NCI-H82 (cell line): Measurements from ENCODE around the gene MMD.
"Not testable (repeated sequence)": the region's sequence is repeated elsewhere in the genome, so short reads cannot be mapped to it uniquely, and the experiment has no call there.

Source experiments
- DNase-seq: peaks from one replicate; lab custom pipeline; 2025; lab: John Stamatoyannopoulos, UW

The MMD gene

GRCh38 chr17:55443904-55444303 is 22.3 kb upstream of the MMD start:
- DNase-seq: no peak

GRCh38 chr17:55442953-55443683 is 21.5 kb upstream of the MMD start:
- DNase-seq: no peak

- DNase-seq: peak; percentile 55
These were observed 20.8 kb upstream of the MMD start for GRCh38 chr17:55442462-55442861.

- no peak for DNase-seq
These were observed 19.9 kb upstream of the MMD start for GRCh38 chr17:55441544-55441943.

- DNase-seq: peak; percentile 99
These were observed 18.8 kb upstream of the MMD start for GRCh38 chr17:55440391-55440790.

GRCh38 chr17:55437159-55437605 is 15.5 kb upstream of the MMD start:
- no peak for DNase-seq

GRCh38 chr17:55436224-55437158 is 14.9 kb upstream of the MMD start:
- no peak for DNase-seq

GRCh38 chr17:55435408-55435807 is 13.8 kb upstream of the MMD start:
- peak; percentile 22 for DNase-seq

- no peak for DNase-seq
These were observed 13.1 kb upstream of the MMD start for GRCh38 chr17:55434721-55435120.

- DNase-seq: no peak
These were observed 12.2 kb upstream of the MMD start for GRCh38 chr17:55433629-55434422.

- no peak for DNase-seq
These were observed 11.5 kb upstream of the MMD start for GRCh38 chr17:55433029-55433628.

- DNase-seq: no peak
These were observed 10.9 kb upstream of the MMD start for GRCh38 chr17:55432358-55433028.

GRCh38 chr17:55431914-55432313 is 10.3 kb upstream of the MMD start:
- DNase-seq: not testable (repeated sequence)

GRCh38 chr17:55430541-55431288 is 9.1 kb upstream of the MMD start:
- peak; percentile 95 for DNase-seq

- DNase-seq: no peak
These were observed 5.9 kb upstream of the MMD start for GRCh38 chr17:55427587-55427882.

GRCh38 chr17:55426851-55427586 is 5.4 kb upstream of the MMD start:
- no peak for DNase-seq

- no peak for DNase-seq
These were observed 3.4 kb upstream of the MMD start for GRCh38 chr17:55424893-55425540.

- no peak for DNase-seq
These were observed 1.9 kb upstream of the MMD start for GRCh38 chr17:55423535-55423934.

GRCh38 chr17:55422828-55423164 is 1.2 kb upstream of the MMD start:
- DNase-seq: not testable (repeated sequence)

GRCh38 chr17:55420776-55421178 is 858 bp downstream of the MMD start:
- peak; percentile 59 for DNase-seq
